D721Med (cell line): Measurements from ENCODE around the gene CHMP4A.
"Not testable (repeated sequence)": the region's sequence is repeated elsewhere in the genome, so short reads cannot be mapped to it uniquely, and the experiment has no call there.

Experiments used
- DNase-seq: peaks from one replicate; pipeline ENCODE4 v3.0.0; 2011; ENCODE audit warnings: low spot score; ENCODE audit not compliant: insufficient read length
- FAIRE-seq: peaks from 2 replicates; lab custom pipeline; 2011; peaks lifted over from hg19 to GRCh38; lab: Jason Lieb, UNC
- CTCF ChIP-seq: IDR thresholded peaks from 2 replicates; pipeline ENCODE4 v1.5.1; 2012; ENCODE audit warnings: mild to moderate bottlenecking, control low read depth; ENCODE audit not compliant: insufficient read depth; ENCODE audit errors: missing control alignments

The CHMP4A gene

GRCh38 chr14:24219080-24219479 is 5.8 kb upstream of the CHMP4A start:
- DNase-seq, result no peak
- FAIRE-seq, result no peak
- TF ChIP-seq CTCF, result no peak

- not testable (repeated sequence) for FAIRE-seq, DNase-seq
These were observed 3.6 kb upstream of the CHMP4A start for GRCh38 chr14:24216876-24217275.

GRCh38 chr14:24216345-24216699 is 3.0 kb upstream of the CHMP4A start:
- FAIRE-seq (no peak), DNase-seq (no peak)
- TF ChIP-seq CTCF, result no peak

- DNase-seq (peak; percentile 84), FAIRE-seq (no peak)
- peak; percentile 91 for TF ChIP-seq CTCF
These were observed 2.4 kb upstream of the CHMP4A start, which contains the start of gene MDP1 for GRCh38 chr14:24215495-24216344. MDP1 (minus strand) TSS chr14:24216066; CDS start chr14:24215955, 111 bp downstream.

- TF ChIP-seq CTCF, result no peak
- no peak for FAIRE-seq
- no peak for DNase-seq
These were observed 776 bp upstream of the CHMP4A start for GRCh38 chr14:24213866-24214662.

GRCh38 chr14:24211311-24211710 is 2.0 kb downstream of the CHMP4A start:
- FAIRE-seq (no peak), DNase-seq (no peak)
- no peak for TF ChIP-seq CTCF

GRCh38 chr14:24207625-24208024 is 5.7 kb downstream of the CHMP4A start:
- no peak for DNase-seq
- no peak for FAIRE-seq
- TF ChIP-seq CTCF, result no peak
